ENCODE results near the gene CENPS.
"Not testable (repeated sequence)": the region's sequence is repeated elsewhere in the genome, so short reads cannot be mapped to it uniquely, and the experiment has no call there.

CENPS gene

GRCh38 chr1:10421637-10422036 lies 8.6 kb upstream of the CENPS start:
- DNase-seq = no peak

GRCh38 chr1:10424034-10424433 lies 6.2 kb upstream of the CENPS start:
- peak in 1 of 2 experiments; percentile 66 for DNase-seq

GRCh38 chr1:10424651-10425050 lies 5.6 kb upstream of the CENPS start:
- DNase-seq = no peak

GRCh38 chr1:10425826-10426534 lies 4.3 kb upstream of the CENPS start:
- DNase-seq = not testable (repeated sequence)

- not testable (repeated sequence) for DNase-seq
Measured at GRCh38 chr1:10426535-10426848, 3.7 kb upstream of the CENPS start.

- DNase-seq = no peak
Measured at GRCh38 chr1:10428984-10429383, 1.2 kb upstream of the CENPS start.

GRCh38 chr1:10429868-10430215 lies 391 bp upstream of the CENPS start:
- DNase-seq = no peak

- peak in 1 of 2 experiments; percentile 20 for DNase-seq
Measured at GRCh38 chr1:10431070-10431730, 967 bp downstream of the CENPS start.

- DNase-seq = no peak
Measured at GRCh38 chr1:10432910-10433700, 2.9 kb downstream of the CENPS start.

GRCh38 chr1:10433790-10434189 lies 3.6 kb downstream of the CENPS start:
- DNase-seq = no peak

GRCh38 chr1:10434590-10434989 lies 4.4 kb downstream of the CENPS start:
- DNase-seq = no peak

GRCh38 chr1:10437052-10437451 lies 6.8 kb downstream of the CENPS start:
- no peak for DNase-seq

- no peak for DNase-seq
Measured at GRCh38 chr1:10438677-10439163, 8.5 kb downstream of the CENPS start.

GRCh38 chr1:10440305-10440704 lies 10.1 kb downstream of the CENPS start:
- no peak for DNase-seq

GRCh38 chr1:10440794-10441193 lies 10.6 kb downstream of the CENPS start:
- DNase-seq = no peak

GRCh38 chr1:10444248-10444647 lies 14.0 kb downstream of the CENPS start:
- no peak for DNase-seq

- no peak for DNase-seq
Measured at GRCh38 chr1:10444795-10445397, 14.7 kb downstream of the CENPS start.

- DNase-seq = no peak
Measured at GRCh38 chr1:10446790-10447422, 16.7 kb downstream of the CENPS start.

GRCh38 chr1:10449751-10450150 lies 19.5 kb downstream of the CENPS start, which contains the start of gene CORT:
CORT (plus strand) TSS chr1:10450031; CDS start chr1:10450224, 193 bp downstream.
- DNase-seq = no peak

- DNase-seq = no peak
Measured at GRCh38 chr1:10450156-10450814, 20.1 kb downstream of the CENPS start.

- DNase-seq = peak in 1 of 2 experiments; percentile 45
Measured at GRCh38 chr1:10450836-10451235, 20.6 kb downstream of the CENPS start.

GRCh38 chr1:10451287-10451686 lies 21.1 kb downstream of the CENPS start:
- DNase-seq = no peak

Measured in NCI-H446 (cell line).